Tibial nerve (tissue), 4 donors: Measurements from ENCODE around the gene ADGRG6. TPM values are rescaled to one million over a fixed set of nuclear protein-coding genes. Genes with fewer than 3 reads are reported as not detected.
"Not testable (repeated sequence)": the region's sequence is repeated elsewhere in the genome, so short reads cannot be mapped to it uniquely, and the experiment has no call there.

Source experiments
- DNase-seq, 2 donors: peaks; one replicate each; pipeline ENCODE4 v3.0.0-alpha.2; 2019; ENCODE audit warnings: low spot score in 2 of 2
- H3K27ac ChIP-seq, 4 donors: fragments of 200-600 bp; sonication (generic) in 3 of 4; one replicate each; pipeline ENCODE4 v1.5.1; 2017 to 2019; ENCODE audit warnings: mild to moderate bottlenecking in 1 of 4
- H3K27me3 ChIP-seq, 2 donors: fragments of 200-600 bp; sonication (generic) in 1 of 2; one replicate each; pipeline versions ENCODE4 v1.5.1 to v1.6.0; 2017 to 2019
- H3K36me3 ChIP-seq, 3 donors: fragments of 200-600 bp; sonication (generic); one replicate each; pipeline ENCODE4 v1.5.1; 2018 to 2019
- H3K4me1 ChIP-seq, 4 donors: fragments of 200-600 bp; sonication (generic) in 3 of 4; one replicate each; pipeline ENCODE4 v1.5.1; 2017 to 2019
- H3K4me3 ChIP-seq, 4 donors: fragments of 200-600 bp; sonication (generic) in 3 of 4; one replicate each; pipeline ENCODE4 v1.5.1; 2017 to 2019; ENCODE audit warnings: mild to moderate bottlenecking in 1 of 4, moderate library complexity in 1 of 4
- H3K9me3 ChIP-seq, 4 donors: fragments of 200-600 bp; sonication (generic) in 3 of 4; one replicate each; pipeline ENCODE4 v1.5.1; 2017 to 2019
- CTCF ChIP-seq, 5 experiments: fragments of 200-600 bp in 3 of 5; fragments of 450-650 bp in 2 of 5; sonication (generic) in 3 of 5; IDR thresholded peaks; one replicate each; pipeline ENCODE4 v1.5.1; 2016 to 2019; ENCODE audit warnings: antibody characterized with exemption in 5 of 5, mild to moderate bottlenecking in 3 of 5, moderate library complexity in 2 of 5
- EP300 ChIP-seq, 2 donors: sonication (generic); formaldehyde crosslinking; IDR thresholded peaks; one replicate each; pipeline ENCODE4 v1.6.1; 2017; ENCODE audit warnings: antibody characterized with exemption in 2 of 2, mild to moderate bottlenecking in 1 of 2
- POLR2A ChIP-seq, 2 donors: fragments of 450-650 bp; IDR thresholded peaks; one replicate each; pipeline ENCODE4 v1.6.1; 2017; ENCODE audit warnings: antibody characterized with exemption in 2 of 2, mild to moderate bottlenecking in 2 of 2, moderate library complexity in 2 of 2
- WGBS, 2 donors: methylation state at CpG; one replicate each; pipeline ENCODE4 v1.1.5; 2018; 5-methylcytosine and 5-hydroxymethylcytosine counted together
- total RNA-seq, 4 donors: library from RNA; depleted of rRNA; stranded (reverse); fragments of >200 nt; gene quantifications; one replicate each; pipeline ENCODE4 v1.1.0, GENCODE V29; 2016

The ADGRG6 gene
- total RNA-seq, 4 donors from 2014 or later, result 35.4 to 59.9 (median 39.1) TPM

- peaks cover 0 to 38% (median 0%) of the 10 kb centered on the region in 3 donors for H3K36me3 ChIP-seq
- H3K27ac ChIP-seq, result no peak overlapping the region
- no peak overlapping the region for H3K4me3 ChIP-seq
- H3K4me1 ChIP-seq, result peaks cover 0 to 4% (median 0%) of the 10 kb centered on the region in 4 donors
- no peaks in the 10 kb centered on the region for H3K9me3 ChIP-seq
- no peaks in the 10 kb centered on the region for H3K27me3 ChIP-seq
- no peak for DNase-seq
- TF ChIP-seq POLR2A (IDR thresholded peaks at IDR 0.05) (no peak), EP300 (IDR thresholded peaks at IDR 0.05) (no peak), CTCF (IDR thresholded peaks at IDR 0.05) (no peak)
These were observed 114.9 kb downstream of the ADGRG6 start for GRCh38 chr6:142416686-142417085.

DNA sequence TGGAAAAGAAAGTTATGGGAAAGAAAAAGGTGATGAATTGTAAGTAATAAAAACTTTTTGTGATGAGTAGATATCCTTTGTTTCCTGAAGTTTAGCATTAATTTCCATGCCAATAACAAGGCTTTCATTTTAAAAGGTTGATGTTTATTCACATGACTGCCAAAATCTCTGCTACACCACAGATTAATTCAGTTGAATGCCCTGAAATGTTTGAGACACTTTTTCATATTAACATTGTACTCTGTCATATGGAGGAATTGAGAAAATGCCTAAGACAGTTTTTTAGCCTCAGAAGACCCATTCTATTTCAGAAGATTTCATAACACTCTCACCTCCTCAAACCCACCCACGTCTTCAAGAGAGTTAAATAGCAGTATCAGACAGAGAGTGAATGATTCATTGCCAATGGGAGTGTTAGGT is 115.5 kb downstream of the ADGRG6 start:
- DNase-seq, result no peak
- Histone ChIP-seq H3K36me3 (peaks cover 0 to 38% (median 0%) of the 10 kb centered on the region in 3 donors), H3K9me3 (no peaks in the 10 kb centered on the region), H3K4me1 (peaks cover 0 to 4% (median 0%) of the 10 kb centered on the region in 4 donors), H3K27me3 (no peaks in the 10 kb centered on the region), H3K4me3 (no peak overlapping the region), H3K27ac (no peak overlapping the region)
- TF ChIP-seq EP300 (IDR thresholded peaks at IDR 0.05) (no peak), POLR2A (IDR thresholded peaks at IDR 0.05) (no peak), CTCF (IDR thresholded peaks at IDR 0.05) (no peak)
- WGBS, 2 donors, result 73 to 74% methylated on average over 1 of the region's 1 CpG

- Histone ChIP-seq H3K36me3 (peaks cover 0 to 38% (median 0%) of the 10 kb centered on the region in 3 donors), H3K27me3 (no peaks in the 10 kb centered on the region), H3K9me3 (no peaks in the 10 kb centered on the region), H3K4me1 (no peaks in the 10 kb centered on the region), H3K4me3 (no peak overlapping the region), H3K27ac (no peak overlapping the region)
- TF ChIP-seq EP300 (IDR thresholded peaks at IDR 0.05) (no peak), POLR2A (IDR thresholded peaks at IDR 0.05) (no peak), CTCF (IDR thresholded peaks at IDR 0.05) (no peak)
- no peak for DNase-seq
- WGBS, 2 donors, result 73 to 78% methylated on average over 3 of the region's 3 CpGs
These were observed 117.3 kb downstream of the ADGRG6 start for GRCh38 chr6:142419071-142419470.

GRCh38 chr6:142420802-142421201 is 119.0 kb downstream of the ADGRG6 start:
- Histone ChIP-seq H3K4me3 (no peak overlapping the region), H3K36me3 (peaks cover 0 to 37% (median 0%) of the 10 kb centered on the region in 3 donors), H3K27me3 (no peaks in the 10 kb centered on the region), H3K27ac (no peak overlapping the region), H3K9me3 (no peaks in the 10 kb centered on the region), H3K4me1 (no peaks in the 10 kb centered on the region)
- no peak for DNase-seq
- TF ChIP-seq EP300 (IDR thresholded peaks at IDR 0.05) (no peak), CTCF (IDR thresholded peaks at IDR 0.05) (no peak), POLR2A (IDR thresholded peaks at IDR 0.05) (no peak)

GRCh38 chr6:142421285-142422117 is 119.7 kb downstream of the ADGRG6 start:
- H3K36me3 ChIP-seq, result peaks cover 0 to 36% (median 0%) of the 10 kb centered on the region in 3 donors
- no peaks in the 10 kb centered on the region for H3K9me3 ChIP-seq
- H3K27ac ChIP-seq, result no peak overlapping the region
- DNase-seq, result no peak
- no peaks in the 10 kb centered on the region for H3K27me3 ChIP-seq
- TF ChIP-seq POLR2A (IDR thresholded peaks at IDR 0.05), result no peak
- TF ChIP-seq CTCF (IDR thresholded peaks at IDR 0.05), result no peak
- TF ChIP-seq EP300 (IDR thresholded peaks at IDR 0.05), result no peak
- H3K4me1 ChIP-seq, result no peaks in the 10 kb centered on the region
- no peak overlapping the region for H3K4me3 ChIP-seq

GRCh38 chr6:142426444-142427132 is 124.8 kb downstream of the ADGRG6 start:
- not testable (repeated sequence) for H3K27me3 ChIP-seq, H3K4me1 ChIP-seq, DNase-seq, H3K27ac ChIP-seq, H3K4me3 ChIP-seq, H3K9me3 ChIP-seq
- H3K36me3 ChIP-seq, result peaks cover 0 to 25% (median 0%) of the 10 kb centered on the region in 3 donors
- 96 to 100% methylated on average over 2 of the region's 2 CpGs for WGBS, 2 donors

- H3K27me3 ChIP-seq, DNase-seq, H3K9me3 ChIP-seq, H3K27ac ChIP-seq, H3K4me3 ChIP-seq, H3K4me1 ChIP-seq: not testable (repeated sequence)
- WGBS, 2 donors, result 94 to 96% methylated on average over 2 of the region's 2 CpGs
- peaks cover 0 to 25% (median 0%) of the 10 kb centered on the region in 3 donors for H3K36me3 ChIP-seq
These were observed 126.7 kb downstream of the ADGRG6 start for GRCh38 chr6:142428468-142428867.
